Peyer's patch (tissue), 4 donors: ENCODE results near the gene TBRG4. TPM values are rescaled to one million over a fixed set of nuclear protein-coding genes. Genes with fewer than 3 reads are reported as not detected.

Experiments used
- DNase-seq, 3 donors: peaks; one replicate each; pipeline ENCODE4 v3.0.0-alpha.2; 2017 to 2019
- H3K27ac ChIP-seq, 4 donors: fragments of 200-600 bp; sonication (generic); one replicate each; pipeline ENCODE4 v1.5.1; 2016 to 2019
- H3K27me3 ChIP-seq, 2 donors: fragments of 200-600 bp; sonication (generic); one replicate each; pipeline ENCODE4 v1.5.1; 2019
- H3K36me3 ChIP-seq, 3 donors: fragments of 200-600 bp; sonication (generic); one replicate each; pipeline ENCODE4 v1.5.1; 2016 to 2019
- H3K4me1 ChIP-seq, 4 donors: fragments of 200-600 bp; sonication (generic); one replicate each; pipeline ENCODE4 v1.5.1; 2016 to 2019
- H3K4me3 ChIP-seq, 4 donors: fragments of 200-600 bp; sonication (generic); 1 replicate in 3 of 4; 2 replicates in 1 of 4; pipeline ENCODE4 v1.5.1; 2016 to 2019; ENCODE audit warnings: mild to moderate bottlenecking in 1 of 4
- H3K9me3 ChIP-seq, 4 donors: fragments of 200-600 bp; sonication (generic); one replicate each; pipeline ENCODE4 v1.5.1; 2016 to 2019; ENCODE audit warnings: mild to moderate bottlenecking in 1 of 4
- CTCF ChIP-seq, 6 experiments: fragments of 450-650 bp in 4 of 6; fragments of 200-600 bp in 2 of 6; sonication (generic) in 1 of 6; IDR thresholded peaks; one replicate each; pipeline ENCODE4 v1.5.1; 2017 to 2019; ENCODE audit warnings: antibody characterized with exemption in 6 of 6, mild to moderate bottlenecking in 3 of 6, moderate library complexity in 1 of 6
- POLR2A ChIP-seq, 2 donors: fragments of 450-650 bp; IDR thresholded peaks; one replicate each; pipeline ENCODE4 v1.5.1; 2017; ENCODE audit warnings: antibody characterized with exemption in 2 of 2, mild to moderate bottlenecking in 2 of 2, moderate library complexity in 2 of 2
- total RNA-seq, 4 donors: library from RNA; depleted of rRNA; stranded (reverse); fragments of >200 nt; gene quantifications; one replicate each; pipeline ENCODE4 v1.1.0, GENCODE V29; 2016

Gene TBRG4
- total RNA-seq, 4 donors from 2014 or later = 75.5 to 117 (median 108) TPM

GRCh38 chr7:45147858-45148652, 36.6 kb upstream of the TBRG4 start:
- Histone ChIP-seq H3K36me3 (no peaks in the 10 kb centered on the region), H3K4me1 (no peaks in the 10 kb centered on the region), H3K9me3 (no peaks in the 10 kb centered on the region), H3K4me3 (no peak overlapping the region), H3K27me3 (no peaks in the 10 kb centered on the region), H3K27ac (no peak overlapping the region)
- TF ChIP-seq POLR2A (IDR thresholded peaks at IDR 0.05) (no peak), CTCF (IDR thresholded peaks at IDR 0.05) (no peak)
- no peak for DNase-seq

GRCh38 chr7:45146531-45147379, 35.3 kb upstream of the TBRG4 start:
- TF ChIP-seq CTCF (IDR thresholded peaks at IDR 0.05) = no peak
- TF ChIP-seq POLR2A (IDR thresholded peaks at IDR 0.05) = no peak
- no peak overlapping the region for H3K4me3 ChIP-seq
- H3K36me3 ChIP-seq = no peaks in the 10 kb centered on the region
- H3K27ac ChIP-seq = no peak overlapping the region
- H3K4me1 ChIP-seq = no peaks in the 10 kb centered on the region
- DNase-seq = no peak
- H3K9me3 ChIP-seq = no peaks in the 10 kb centered on the region
- no peaks in the 10 kb centered on the region for H3K27me3 ChIP-seq

GRCh38 chr7:45145881-45146280, 34.4 kb upstream of the TBRG4 start:
- no peaks in the 10 kb centered on the region for H3K4me1 ChIP-seq
- no peak overlapping the region for H3K27ac ChIP-seq
- H3K36me3 ChIP-seq = no peaks in the 10 kb centered on the region
- no peaks in the 10 kb centered on the region for H3K9me3 ChIP-seq
- H3K4me3 ChIP-seq = no peak overlapping the region
- TF ChIP-seq POLR2A (IDR thresholded peaks at IDR 0.05) (no peak), CTCF (IDR thresholded peaks at IDR 0.05) (no peak)
- H3K27me3 ChIP-seq = no peaks in the 10 kb centered on the region
- peak in 1 of 3 donors; percentile 25 for DNase-seq

- DNase-seq = no peak
- Histone ChIP-seq H3K4me3 (no peak overlapping the region), H3K36me3 (no peaks in the 10 kb centered on the region), H3K27me3 (no peaks in the 10 kb centered on the region), H3K9me3 (no peaks in the 10 kb centered on the region), H3K27ac (no peak overlapping the region), H3K4me1 (peaks cover 0 to 4% (median 0%) of the 10 kb centered on the region in 4 donors)
- TF ChIP-seq POLR2A (IDR thresholded peaks at IDR 0.05) (no peak), CTCF (IDR thresholded peaks at IDR 0.05) (no peak)
Observed at GRCh38 chr7:45143616-45144015, 32.1 kb upstream of the TBRG4 start.

GRCh38 chr7:45140827-45141226, 29.3 kb upstream of the TBRG4 start:
- H3K9me3 ChIP-seq = no peaks in the 10 kb centered on the region
- H3K4me1 ChIP-seq = peaks cover 0 to 4% (median 0%) of the 10 kb centered on the region in 4 donors
- H3K36me3 ChIP-seq = no peaks in the 10 kb centered on the region
- H3K27me3 ChIP-seq = no peaks in the 10 kb centered on the region
- H3K27ac ChIP-seq = no peak overlapping the region
- TF ChIP-seq CTCF (IDR thresholded peaks at IDR 0.05) (no peak), POLR2A (IDR thresholded peaks at IDR 0.05) (no peak)
- no peak overlapping the region for H3K4me3 ChIP-seq
- no peak for DNase-seq
